HG03520 (cell line): ENCODE results near the gene IL1RAPL2.
"Not testable (repeated sequence)": the region's sequence is repeated elsewhere in the genome, so short reads cannot be mapped to it uniquely, and the experiment has no call there.

Experiments used
- ATAC-seq: cut with Tn5 transposase; IDR thresholded peaks from one replicate; pipeline ENCODE4 v1.9.1; 2021; ENCODE audit warnings: mild to moderate bottlenecking, moderate library complexity; ENCODE audit not compliant: unreplicated experiment

The IL1RAPL2 gene

DNA sequence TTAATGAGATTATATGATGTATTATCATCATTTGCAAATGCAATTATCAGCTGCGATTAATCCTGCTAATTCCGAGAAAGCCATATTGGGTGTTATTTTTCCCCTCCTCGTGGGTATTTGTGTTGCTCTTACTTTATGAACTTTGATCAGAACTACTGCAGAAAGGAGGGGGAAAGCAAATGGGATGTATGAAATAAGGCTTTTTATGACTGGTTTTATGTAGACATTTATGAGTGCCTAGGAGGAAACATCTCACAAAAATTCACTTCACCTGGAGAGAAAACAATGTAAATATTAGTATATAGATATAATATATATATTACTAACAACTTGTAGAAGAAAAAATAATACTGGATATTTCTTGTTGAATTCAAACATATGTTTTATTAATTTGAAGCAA is 440.1 kb downstream of the IL1RAPL2 start:
- no peak for ATAC-seq

DNA sequence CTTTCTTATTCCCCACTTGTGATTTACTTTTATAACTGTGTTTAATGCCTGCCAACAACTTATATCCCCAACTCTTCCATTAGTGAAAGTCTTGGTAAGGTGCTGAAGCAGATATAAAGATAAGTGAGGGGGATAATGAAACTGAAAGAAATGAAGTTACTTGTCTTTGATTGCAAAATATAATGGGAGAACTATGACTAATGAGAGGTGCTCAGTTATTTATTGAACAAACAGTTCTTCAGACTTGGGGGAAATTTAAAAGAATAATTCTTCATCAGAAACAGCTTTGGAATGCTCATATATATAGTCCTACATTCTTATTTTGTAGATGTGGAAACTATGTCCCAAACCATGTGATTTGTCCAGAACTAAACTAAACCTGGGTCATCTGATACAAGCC is 441.0 kb downstream of the IL1RAPL2 start:
- no peak for ATAC-seq

DNA sequence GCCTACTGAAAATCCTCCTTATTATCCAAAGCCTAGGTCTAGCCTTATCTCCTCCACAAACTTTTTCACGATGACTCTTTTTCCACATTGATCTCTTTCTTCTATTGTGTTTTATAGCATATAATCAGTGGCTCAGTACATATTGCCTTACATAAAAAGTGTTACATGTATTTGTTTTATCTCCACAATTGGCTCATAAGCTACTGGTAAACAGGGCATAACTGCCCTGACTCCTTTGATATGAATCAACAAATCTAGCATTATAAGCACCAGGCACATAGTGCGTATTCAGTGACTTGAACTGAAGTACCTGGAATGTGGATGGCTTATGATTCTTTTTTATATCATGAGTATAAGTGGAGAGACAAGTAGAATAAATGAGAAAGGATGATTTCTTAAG is 447.7 kb downstream of the IL1RAPL2 start:
- ATAC-seq, result no peak

DNA sequence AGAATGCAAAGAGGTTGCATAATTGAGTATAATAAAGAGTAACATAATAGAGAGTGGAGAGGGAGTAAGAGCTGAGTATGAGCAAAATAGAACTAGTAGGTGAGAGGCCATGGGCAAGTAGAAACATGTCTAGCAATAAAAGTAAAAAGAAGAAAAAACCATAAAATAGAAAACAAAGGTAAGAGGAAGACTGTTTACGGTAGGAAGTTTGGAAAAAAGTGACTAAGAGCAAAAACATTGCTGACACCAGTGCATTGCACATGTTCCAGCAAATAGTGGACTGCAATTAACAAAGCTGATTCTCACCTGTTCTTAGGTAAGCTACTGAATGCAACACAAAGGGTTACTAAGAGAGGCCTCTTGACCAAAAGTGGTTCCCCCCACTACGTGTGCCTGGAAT is 451.6 kb downstream of the IL1RAPL2 start:
- ATAC-seq, result no peak

DNA sequence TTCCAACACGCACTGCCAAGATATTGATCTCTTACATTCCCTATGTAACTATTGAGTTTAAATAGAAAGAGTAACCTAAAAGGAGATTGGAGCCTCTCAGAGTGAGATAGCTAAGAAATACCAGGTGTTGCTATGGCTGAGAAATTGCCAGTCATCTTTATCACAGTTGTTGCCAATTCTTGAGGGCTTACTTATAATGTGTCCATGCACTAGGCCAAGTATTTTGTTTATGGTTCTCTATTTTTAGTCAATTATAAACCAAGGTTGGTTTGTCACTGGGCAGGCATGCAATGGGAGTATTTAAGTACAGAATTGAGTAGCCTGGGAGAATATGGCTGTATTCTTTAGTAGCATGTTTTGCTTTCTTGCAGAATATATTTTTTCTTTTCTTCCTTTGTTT is 452.9 kb downstream of the IL1RAPL2 start:
- no peak for ATAC-seq

DNA sequence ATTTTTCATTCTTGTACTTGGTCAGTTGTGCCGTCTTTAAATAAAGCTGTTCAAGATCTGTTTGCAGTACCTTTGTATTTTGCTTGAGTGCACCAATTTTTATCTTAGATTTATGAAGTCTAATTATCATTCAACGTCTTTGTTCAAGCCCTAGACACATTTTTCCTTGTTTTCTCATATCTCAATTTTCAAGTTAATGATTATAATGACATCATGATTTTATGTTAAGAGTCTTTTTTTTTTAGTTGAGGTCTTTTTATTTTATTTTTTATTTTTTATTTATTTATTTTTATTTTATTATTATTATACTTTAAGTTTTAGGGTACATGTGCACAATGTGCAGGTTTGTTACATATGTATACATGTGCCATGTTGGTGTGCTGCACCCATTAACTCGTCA is 463.0 kb downstream of the IL1RAPL2 start:
- not testable (repeated sequence) for ATAC-seq

DNA sequence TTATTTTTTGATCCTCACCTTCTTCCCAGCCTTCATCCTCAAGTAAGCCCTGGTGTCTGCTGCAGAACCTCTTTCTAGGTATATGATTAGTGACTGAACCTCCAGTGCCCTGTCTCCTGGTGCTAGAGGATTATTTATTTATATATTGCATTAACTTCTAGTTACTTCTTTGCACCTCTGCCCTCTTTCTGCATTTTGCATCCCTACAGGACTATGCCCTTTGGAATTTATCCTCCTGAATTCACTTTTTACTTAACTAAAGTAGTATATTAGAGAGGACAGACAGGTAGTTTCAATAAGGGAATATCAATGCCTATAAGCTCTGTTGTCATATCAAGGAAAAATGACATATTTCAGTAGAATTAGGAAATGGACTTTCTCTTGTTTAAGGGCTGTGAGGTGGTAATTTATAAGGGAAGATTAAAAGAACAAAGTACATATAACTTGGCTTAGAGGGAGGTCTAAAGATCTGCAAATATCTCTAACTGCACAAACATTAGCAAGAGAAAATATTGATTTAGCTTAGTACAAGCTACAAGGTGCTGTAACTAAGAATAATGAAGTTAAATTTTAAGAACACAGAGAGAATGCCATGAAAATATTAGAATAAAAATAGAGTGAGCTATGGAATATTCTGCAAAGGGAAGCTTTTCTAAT is 472.8 kb downstream of the IL1RAPL2 start:
- no peak for ATAC-seq

DNA sequence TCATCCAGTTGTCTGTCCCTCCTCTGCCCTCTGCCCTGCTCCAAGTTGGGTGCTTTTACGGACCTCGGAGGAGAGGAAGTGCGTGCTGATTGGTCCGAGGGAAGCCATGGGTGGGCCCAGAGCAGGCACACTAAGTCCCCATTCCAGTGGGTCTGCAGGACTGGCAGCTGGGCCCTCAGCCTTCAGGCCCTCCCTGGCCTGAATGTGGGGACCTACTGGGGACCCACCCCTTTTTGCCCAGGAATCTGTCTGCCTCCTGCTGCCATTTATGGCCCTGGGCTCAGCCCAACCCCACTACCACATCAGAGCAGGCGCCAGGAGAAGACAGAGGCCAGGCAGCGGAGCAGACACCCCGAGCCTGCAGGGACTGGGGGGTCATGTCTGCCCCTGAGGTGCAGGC is 484.9 kb downstream of the IL1RAPL2 start:
- ATAC-seq, result no peak

DNA sequence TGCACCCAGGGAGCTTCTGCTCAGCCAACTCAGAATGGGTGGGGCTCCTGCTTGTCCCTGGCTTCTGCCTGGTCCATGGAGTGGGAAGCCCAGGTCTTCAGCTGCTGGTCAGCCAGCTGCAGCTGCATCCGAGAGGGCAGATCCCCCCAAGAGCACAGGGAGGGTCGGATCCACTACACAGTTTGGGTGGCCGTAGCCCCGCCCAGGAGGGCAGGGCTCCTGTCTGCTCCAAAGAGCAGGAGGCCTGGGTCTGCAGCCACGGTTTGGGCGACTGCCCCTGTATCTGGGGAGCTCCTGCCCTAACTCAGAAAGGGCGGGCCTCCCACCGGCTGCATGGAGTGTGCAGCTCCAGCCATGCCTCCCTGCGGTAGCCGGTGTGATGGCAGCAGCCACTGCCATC is 485.4 kb downstream of the IL1RAPL2 start:
- ATAC-seq, result no peak

DNA sequence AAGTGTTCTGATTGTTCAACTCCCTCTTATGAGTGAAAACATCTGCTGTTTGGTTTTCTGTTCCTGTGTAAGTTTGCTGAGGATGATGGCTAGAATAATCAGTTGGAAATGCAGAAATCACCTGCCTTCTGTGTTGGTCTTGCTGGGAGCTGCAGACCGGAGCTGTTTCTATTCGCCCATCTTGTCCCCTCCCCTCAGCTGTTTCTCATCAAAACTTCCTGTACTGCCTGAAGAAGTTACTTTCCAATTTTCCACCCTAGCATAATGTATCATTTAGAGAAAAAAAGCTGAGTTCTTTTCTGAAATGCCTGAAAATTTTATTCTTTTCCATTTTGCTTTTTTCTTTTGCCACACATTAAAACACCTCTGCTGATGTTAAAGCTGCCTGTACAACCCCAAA is 486.9 kb downstream of the IL1RAPL2 start:
- ATAC-seq, result no peak

DNA sequence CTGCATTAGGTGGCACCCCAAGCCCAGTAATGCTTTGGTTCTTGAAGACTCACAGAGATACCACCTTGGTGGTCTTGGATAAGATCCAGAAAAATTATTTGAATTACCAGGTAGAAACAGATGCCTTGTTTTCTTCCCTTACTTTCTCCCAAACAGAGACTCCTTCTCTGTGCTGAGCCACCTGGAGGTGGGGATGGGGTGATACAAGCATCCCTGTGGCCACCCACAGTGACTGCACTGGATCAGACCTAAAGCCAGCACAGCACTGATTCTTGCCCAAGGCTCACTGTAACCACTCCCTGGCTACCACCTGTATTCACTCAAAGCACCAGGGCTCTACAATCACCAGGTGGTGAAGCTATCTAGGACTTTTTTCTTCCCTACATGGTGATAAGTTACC is 497.7 kb downstream of the IL1RAPL2 start:
- no peak for ATAC-seq

DNA sequence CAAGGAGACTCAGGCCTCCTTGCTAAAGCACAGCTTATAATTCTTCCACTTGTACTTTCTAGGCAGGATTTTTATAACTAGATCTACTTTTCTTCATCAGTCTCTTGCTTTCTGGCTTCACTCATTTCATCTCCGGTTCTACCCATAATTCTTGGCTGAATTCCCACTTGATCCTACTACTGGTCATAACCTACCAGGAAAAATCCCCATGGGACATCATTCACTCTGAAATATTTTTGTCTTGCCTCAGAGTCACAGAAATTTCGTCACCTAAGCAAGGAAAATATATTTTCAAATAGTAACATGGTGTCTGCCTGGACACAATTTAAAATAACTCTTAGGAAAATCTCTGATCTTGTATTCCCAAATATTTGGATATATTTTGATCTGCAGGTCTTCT is 532.2 kb downstream of the IL1RAPL2 start:
- ATAC-seq, result no peak

DNA sequence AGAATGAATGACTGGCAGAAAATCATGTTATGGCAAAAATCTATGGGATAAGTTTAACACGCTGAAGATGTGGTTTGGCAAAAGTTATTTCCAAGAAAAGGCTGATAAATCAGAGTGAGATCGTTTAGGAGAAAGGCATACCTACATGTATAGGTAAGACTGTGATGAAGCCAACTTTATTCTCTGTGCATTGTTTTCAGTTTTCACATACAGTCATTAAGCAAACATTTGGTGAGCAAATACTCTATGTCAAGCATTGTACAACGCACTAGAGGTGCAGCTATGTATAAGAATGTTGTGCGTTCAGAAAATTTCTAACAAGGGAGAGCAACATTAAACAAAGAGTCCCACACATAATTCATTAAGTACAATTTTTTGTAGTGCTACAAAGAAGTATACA is 532.8 kb downstream of the IL1RAPL2 start:
- no peak for ATAC-seq

DNA sequence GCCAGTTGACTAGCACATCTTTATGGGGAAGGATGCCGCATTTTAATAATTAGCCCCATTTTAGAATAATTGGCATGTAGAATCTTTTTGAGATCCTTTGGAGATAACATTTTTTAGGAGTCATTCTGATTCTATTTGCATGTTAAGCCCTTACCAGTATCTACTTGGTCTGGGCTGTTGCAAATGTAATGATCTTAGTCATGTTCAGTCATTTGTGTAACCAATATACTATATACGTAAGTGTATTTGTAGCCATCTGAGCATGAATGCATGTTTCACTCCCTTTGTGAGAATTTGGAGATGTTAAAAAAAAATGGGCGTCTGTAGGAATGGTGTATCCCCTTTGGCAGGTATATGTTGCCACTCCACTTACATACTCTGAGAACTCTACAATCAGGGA is 535.4 kb downstream of the IL1RAPL2 start:
- no peak for ATAC-seq

DNA sequence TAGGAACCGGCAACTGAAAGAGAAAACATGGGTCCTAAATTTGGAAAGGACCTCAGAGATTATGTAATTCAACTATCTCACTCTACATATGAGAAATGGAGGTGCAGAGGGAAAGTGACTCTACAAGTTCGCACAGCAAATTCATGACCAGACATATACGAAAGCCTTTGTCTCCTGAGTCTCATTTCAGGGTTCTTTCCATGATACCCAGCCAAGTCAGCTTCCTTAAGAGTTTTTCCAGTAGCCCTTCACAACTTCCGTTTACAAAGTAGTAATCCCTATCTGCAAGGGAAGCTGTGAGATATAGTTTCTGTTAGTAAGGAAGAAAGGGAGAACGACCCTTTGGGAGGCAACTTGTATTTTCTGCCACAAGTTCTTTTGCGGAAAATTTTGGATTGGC is 543.9 kb downstream of the IL1RAPL2 start:
- ATAC-seq, result no peak

DNA sequence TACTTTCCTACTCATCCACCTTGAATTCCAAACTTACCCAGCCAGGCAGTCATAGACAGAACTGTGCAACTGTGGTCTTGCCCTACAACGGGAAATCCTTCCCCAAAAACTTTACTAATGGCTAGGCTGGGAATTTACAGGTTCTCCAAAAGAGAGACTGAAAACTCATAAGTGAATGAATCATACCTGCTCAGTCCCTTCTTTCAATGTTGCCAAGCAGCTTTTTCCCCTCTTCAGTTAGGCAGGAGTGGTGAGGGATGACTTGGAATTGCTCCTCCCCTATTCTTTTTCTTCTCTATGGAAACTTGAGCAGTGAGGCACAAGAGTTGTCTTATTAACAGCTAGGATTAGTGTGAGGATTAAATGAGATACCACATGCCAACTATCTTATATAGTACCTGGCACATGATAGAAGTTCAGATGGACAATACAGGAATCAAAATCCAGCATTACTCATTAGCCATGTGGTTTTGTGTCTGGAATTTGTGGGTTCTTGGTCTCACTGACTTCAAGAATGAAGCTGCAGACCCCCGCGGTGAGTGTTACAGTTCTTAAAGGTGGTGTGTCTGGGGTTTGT is 548.6 kb downstream of the IL1RAPL2 start:
- ATAC-seq, result no peak

DNA sequence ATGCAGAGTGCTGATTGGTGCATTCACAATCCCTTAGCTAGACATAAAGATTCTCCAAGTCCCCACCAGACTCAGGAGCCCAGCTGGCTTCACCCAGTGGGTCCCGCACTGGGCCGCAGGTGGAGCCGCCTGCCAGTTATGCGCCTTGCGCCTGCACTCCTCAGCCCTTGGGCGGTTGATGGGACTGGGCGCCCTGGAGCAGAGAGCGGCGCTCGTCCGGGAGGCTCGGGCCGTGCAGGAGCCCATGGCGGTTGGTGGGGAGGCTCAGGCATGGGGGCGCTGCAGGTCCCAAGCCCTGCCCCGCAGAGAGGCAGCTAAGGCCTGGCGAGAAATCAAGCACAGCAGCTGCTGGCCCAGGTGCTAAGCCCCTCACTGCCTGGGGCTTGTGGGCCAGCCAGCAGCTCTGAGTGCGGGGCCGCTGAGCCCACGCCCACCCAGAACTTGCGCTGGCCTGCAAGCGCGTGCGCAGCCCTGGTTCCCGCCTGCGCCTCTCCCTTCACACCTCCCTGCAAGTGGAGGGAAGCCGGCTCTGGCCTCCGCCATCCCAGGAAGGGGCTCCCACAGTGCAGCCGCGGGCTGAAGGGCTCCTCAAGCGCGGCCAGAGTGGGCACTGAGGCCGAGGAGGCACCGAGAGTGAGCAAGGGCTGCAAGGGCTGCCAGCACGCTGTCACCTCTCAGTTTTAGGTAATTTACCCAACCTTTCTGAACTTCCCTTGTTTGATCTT is 549.8 kb downstream of the IL1RAPL2 start:
- not testable (repeated sequence) for ATAC-seq

DNA sequence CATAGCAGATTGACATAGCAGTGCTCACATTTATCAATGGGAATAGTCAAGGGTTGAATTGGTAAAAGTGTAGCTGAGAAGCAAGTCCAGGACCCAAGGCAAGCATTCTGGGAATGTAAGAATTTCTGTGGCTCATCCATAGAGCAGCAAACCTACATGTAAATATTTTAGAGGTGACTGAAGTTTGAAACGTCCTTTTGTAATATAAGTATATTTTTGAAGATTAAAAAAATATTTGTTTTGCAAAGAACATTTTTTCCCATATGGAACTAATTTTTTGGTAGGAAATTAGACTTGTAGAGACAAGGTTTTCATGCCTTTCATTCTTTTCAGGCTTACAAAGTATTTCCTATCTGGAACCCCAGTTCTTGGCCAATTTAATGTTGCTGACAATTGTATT is 550.5 kb downstream of the IL1RAPL2 start:
- no peak for ATAC-seq

DNA sequence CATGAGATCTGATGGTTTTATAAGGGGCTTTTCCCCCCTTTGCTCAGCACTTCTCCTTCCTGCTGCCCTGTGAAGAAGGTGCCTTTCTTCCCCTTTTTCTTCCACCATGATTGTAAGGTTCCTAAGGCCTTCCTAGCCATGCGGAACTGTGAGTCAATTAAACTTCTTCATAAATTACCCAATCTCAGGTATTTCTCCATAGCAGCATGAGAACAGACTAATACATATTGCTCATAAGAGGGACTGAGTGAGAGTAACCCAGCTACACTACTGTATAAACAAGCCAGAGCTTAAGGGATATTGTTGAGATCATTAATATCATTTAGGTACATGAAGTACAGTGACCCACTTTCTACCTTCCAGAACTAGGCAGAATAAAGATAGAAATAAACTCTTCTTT is 551.6 kb downstream of the IL1RAPL2 start:
- no peak for ATAC-seq

DNA sequence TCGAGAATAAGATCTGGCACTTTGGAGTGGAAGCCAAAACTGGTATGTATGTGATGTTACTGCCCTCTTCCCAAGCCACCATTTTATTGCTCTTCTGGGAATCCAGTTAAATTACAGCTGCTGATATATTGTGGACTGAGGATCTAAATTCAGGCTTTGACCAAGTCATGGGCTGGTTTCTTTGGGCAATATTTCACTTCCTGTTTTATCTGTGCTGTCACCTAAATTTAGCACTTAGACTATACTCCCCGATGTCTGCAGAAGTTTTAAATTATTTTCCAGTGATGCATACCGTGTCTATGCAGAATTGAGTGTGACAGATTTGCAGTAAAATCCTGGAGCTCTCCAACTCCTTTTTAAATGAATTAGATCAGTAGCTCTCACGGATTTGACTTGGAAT is 554.5 kb downstream of the IL1RAPL2 start:
- no peak for ATAC-seq

DNA sequence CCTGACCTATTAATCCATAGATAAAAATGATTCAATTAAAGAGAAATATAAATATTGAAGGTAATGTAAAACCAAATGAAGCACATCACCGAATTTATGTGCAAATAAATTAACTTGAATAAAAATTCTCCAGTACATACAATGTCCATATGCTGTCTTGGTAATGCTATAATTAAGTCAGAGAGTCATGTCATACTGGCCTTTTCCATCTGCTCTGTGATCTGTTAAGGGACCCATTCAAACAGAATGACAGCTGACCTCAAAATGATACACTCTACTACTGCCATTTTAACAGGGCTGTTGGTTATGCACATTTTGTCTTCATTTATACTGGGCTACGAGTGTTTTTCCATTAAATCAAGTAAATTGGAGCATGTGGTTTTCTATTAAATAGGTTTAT is 555.2 kb downstream of the IL1RAPL2 start:
- no peak for ATAC-seq

DNA sequence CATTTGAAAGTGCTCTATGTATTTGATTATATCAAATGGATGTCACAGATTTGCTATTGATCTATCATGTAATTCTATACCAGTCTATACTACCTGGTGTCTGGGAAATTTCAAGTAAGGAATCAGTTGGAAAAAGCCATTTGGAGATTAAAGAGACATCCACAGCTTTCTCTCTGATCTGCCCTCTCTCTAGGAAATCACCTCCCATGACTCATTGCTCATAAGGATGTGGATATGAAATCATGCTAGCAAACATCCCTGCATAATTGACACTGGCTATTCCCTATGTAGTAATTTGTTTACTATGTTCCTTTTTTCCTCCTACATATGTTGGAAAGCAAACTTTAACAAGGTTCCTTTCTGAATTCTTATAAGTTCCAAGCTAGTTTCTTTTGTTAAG is 560.2 kb downstream of the IL1RAPL2 start:
- no peak for ATAC-seq
